ENCODE data around the gene SH3RF3. TPM values are rescaled to one million over a fixed set of nuclear protein-coding genes. Genes with fewer than 3 reads are reported as not detected.

SH3RF3 gene
- total RNA-seq, 1 donor from 2014 or later = 7.9 TPM

GRCh38 chr2:109392140-109392539 lies 263.1 kb downstream of the SH3RF3 start:
- no peak for DNase-seq
- Histone ChIP-seq H3K4me1 (peaks cover 13% of the 10 kb centered on the region), H3K27me3 (ENCODE audit: low read depth) (no peaks in the 10 kb centered on the region), H3K4me3 (no peak overlapping the region), H3K27ac (replicated peaks) (no peak overlapping the region), H3K9me3 (replicated peaks) (no peaks in the 10 kb centered on the region), H3K36me3 (no peaks in the 10 kb centered on the region)
- intact Hi-C loops (cut with micrococcal nuclease) = no loop called here
- TF ChIP-seq CTCF (IDR thresholded peaks at IDR 0.05; ENCODE audit: borderline replicate concordance) = no peak

- DNase-seq = no peak
- intact Hi-C loops (cut with micrococcal nuclease) = no loop called here
- Histone ChIP-seq H3K9me3 (replicated peaks) (no peaks in the 10 kb centered on the region), H3K36me3 (no peaks in the 10 kb centered on the region), H3K4me3 (no peak overlapping the region), H3K27ac (replicated peaks) (no peak overlapping the region), H3K4me1 (peaks cover 15% of the 10 kb centered on the region), H3K27me3 (ENCODE audit: low read depth) (no peaks in the 10 kb centered on the region)
- no peak for TF ChIP-seq CTCF (IDR thresholded peaks at IDR 0.05; ENCODE audit: borderline replicate concordance)
Measured at GRCh38 chr2:109392816-109393661, 264.0 kb downstream of the SH3RF3 start.

- H3K27ac ChIP-seq (replicated peaks) = no peak overlapping the region
- no peaks in the 10 kb centered on the region for H3K27me3 ChIP-seq (ENCODE audit: low read depth)
Measured at GRCh38 chr2:109393662-109393972, 264.6 kb downstream of the SH3RF3 start.

GRCh38 chr2:109395494-109396201 lies 266.6 kb downstream of the SH3RF3 start:
- Histone ChIP-seq H3K4me1 (peaks cover 15% of the 10 kb centered on the region), H3K36me3 (peaks cover 13% of the 10 kb centered on the region), H3K27ac (replicated peaks) (no peak overlapping the region), H3K4me3 (no peak overlapping the region), H3K9me3 (replicated peaks) (no peaks in the 10 kb centered on the region), H3K27me3 (ENCODE audit: low read depth) (no peaks in the 10 kb centered on the region)
- intact Hi-C loops (cut with micrococcal nuclease) = no loop called here
- no peak for DNase-seq
- TF ChIP-seq CTCF (IDR thresholded peaks at IDR 0.05; ENCODE audit: borderline replicate concordance) = no peak

More at GRCh38 chr2:109393662-109393972, 264.6 kb downstream of the SH3RF3 start:
- intact Hi-C loops (cut with micrococcal nuclease) = no loop called here
- H3K9me3 ChIP-seq (replicated peaks) = no peaks in the 10 kb centered on the region
- no peak overlapping the region for H3K4me3 ChIP-seq
- H3K4me1 ChIP-seq = peaks cover 15% of the 10 kb centered on the region
- peaks cover 1% of the 10 kb centered on the region for H3K36me3 ChIP-seq
- DNase-seq = no peak
- no peak for TF ChIP-seq CTCF (IDR thresholded peaks at IDR 0.05; ENCODE audit: borderline replicate concordance)

- intact Hi-C loops (cut with micrococcal nuclease) = no loop called here
- DNase-seq = no peak
- Histone ChIP-seq H3K4me1 (peaks cover 15% of the 10 kb centered on the region), H3K27ac (replicated peaks) (no peak overlapping the region), H3K4me3 (no peak overlapping the region), H3K9me3 (replicated peaks) (no peaks in the 10 kb centered on the region), H3K36me3 (peaks cover 13% of the 10 kb centered on the region), H3K27me3 (ENCODE audit: low read depth) (no peaks in the 10 kb centered on the region)
- TF ChIP-seq CTCF (IDR thresholded peaks at IDR 0.05; ENCODE audit: borderline replicate concordance) = no peak
Measured at GRCh38 chr2:109396202-109397180, 267.5 kb downstream of the SH3RF3 start.

Measured in left ventricle myocardium inferior (tissue), 1 donor.